KMS-11 (cell line): ENCODE results near the gene OXSR1.

Experiments used
- H2AFZ ChIP-seq: fragments of 200-600 bp; sonication (generic); 2 replicates; pipeline ENCODE4 v1.6.1; 2016; ENCODE audit warnings: antibody characterized with exemption, mixed run types, low read depth
- H3K27ac ChIP-seq: fragments of 200-600 bp; sonication (generic); 2 replicates; pipeline ENCODE4 v1.6.1; 2016; ENCODE audit warnings: mild to moderate bottlenecking, mixed run types
- H3K27me3 ChIP-seq: fragments of 200-600 bp; sonication (generic); 2 replicates; pipeline ENCODE4 v1.6.1; 2017; ENCODE audit warnings: mild to moderate bottlenecking, low read depth, mixed run types, moderate library complexity; ENCODE audit not compliant: insufficient read depth
- H3K36me3 ChIP-seq: fragments of 200-600 bp; sonication (generic); 2 replicates; pipeline ENCODE4 v1.6.1; 2017; ENCODE audit warnings: mild to moderate bottlenecking, mixed run types; ENCODE audit not compliant: insufficient read depth
- H3K4me1 ChIP-seq: fragments of 200-600 bp; sonication (generic); 2 replicates; pipeline ENCODE4 v1.6.1; 2016; ENCODE audit warnings: mild to moderate bottlenecking, low read depth, mixed run types; ENCODE audit not compliant: poor library complexity, severe bottlenecking
- H3K4me2 ChIP-seq: fragments of 200-600 bp; sonication (generic); 2 replicates; pipeline ENCODE4 v1.7.0; 2016; ENCODE audit warnings: mild to moderate bottlenecking, mixed run types
- H3K4me3 ChIP-seq: fragments of 200-600 bp; sonication (generic); IDR thresholded peaks from 2 replicates; pipeline ENCODE4 v1.6.1; 2017; ENCODE audit warnings: low read depth, low read length, mixed read lengths; ENCODE audit not compliant: insufficient read depth
- H3K79me2 ChIP-seq: fragments of 200-600 bp; sonication (generic); 2 replicates; pipeline ENCODE4 v1.6.1; 2016; ENCODE audit warnings: low read depth, mixed run types; ENCODE audit not compliant: insufficient read depth
- H3K9ac ChIP-seq: fragments of 200-600 bp; sonication (generic); 2 replicates; pipeline ENCODE4 v1.6.1; 2016; ENCODE audit warnings: mild to moderate bottlenecking, mixed run types
- H4K20me1 ChIP-seq: fragments of 200-600 bp; sonication (generic); 2 replicates; pipeline ENCODE4 v1.6.1; 2016; ENCODE audit warnings: mild to moderate bottlenecking, mixed run types; ENCODE audit not compliant: insufficient read depth
- TF ChIP-seq, protein P1 (sequence below): fragments of 200-600 bp; sonication (generic); conservative IDR thresholded peaks from 2 replicates; pipeline ENCODE4 v1.6.1; 2017; ENCODE audit warnings: low read depth, mild to moderate bottlenecking, antibody characterized with exemption, low read length, moderate library complexity, mixed read lengths

The OXSR1 gene

DNA sequence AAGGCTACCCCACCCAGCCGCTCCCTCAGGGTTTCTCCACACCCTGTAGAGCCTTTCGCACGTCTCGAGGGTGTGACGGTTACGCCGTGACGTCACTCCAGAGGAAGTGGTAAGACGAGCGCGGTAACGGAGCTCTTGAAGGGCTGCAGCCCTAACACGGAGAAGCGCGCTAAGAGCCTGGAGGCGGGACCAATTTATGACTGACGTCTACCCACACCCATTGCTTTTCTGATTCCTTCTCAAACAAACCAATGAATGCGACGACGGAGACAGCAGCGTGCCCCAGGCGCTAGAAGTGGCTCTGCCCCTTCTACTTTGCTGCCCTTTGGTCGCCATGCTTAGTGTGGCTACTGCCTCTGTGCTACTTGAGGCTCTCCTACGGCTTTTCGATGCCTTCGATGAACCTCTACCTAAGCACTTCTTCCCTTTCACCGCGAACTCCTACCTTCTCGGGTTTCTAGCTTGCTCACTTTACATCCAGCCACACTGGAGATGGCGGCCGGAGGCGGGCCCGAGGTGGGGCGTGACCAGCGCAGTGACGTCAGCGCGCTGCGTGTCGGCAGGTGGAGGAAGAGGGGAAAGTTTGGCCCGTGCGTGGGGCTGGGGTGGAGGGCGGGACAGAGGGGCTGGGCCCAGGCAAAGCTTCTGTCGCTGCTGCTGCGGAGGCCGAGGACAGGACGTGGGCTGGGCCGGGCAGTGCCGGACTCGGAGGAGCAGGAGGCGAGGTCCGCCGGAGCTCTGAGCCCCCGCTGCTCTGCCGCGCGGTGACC, at the start of gene OXSR1:
Gene OXSR1, plus strand, starts transcription at position 586 of the 770 bp plus-strand sequence. CDS start 340 bp downstream, outside the sequence.
- Histone ChIP-seq H3K4me2 (peak within 1 kb of the TSS; percentile 58), H4K20me1 (no peaks in the 10 kb centered on the region), H3K27me3 (no peaks in the 10 kb centered on the region), H3K36me3 (no peaks in the 10 kb centered on the region), H3K9ac (peak within 1 kb of the TSS; percentile 86), H2AFZ (peak within 1 kb of the TSS; percentile 79), H3K4me1 (peaks cover 6% of the 10 kb centered on the region), H3K79me2 (peaks cover 32% of the 10 kb centered on the region), H3K4me3 (peak within 1 kb of the TSS; percentile 56), H3K27ac (peak within 1 kb of the TSS; percentile 85)
- TF ChIP-seq, protein P1, sequence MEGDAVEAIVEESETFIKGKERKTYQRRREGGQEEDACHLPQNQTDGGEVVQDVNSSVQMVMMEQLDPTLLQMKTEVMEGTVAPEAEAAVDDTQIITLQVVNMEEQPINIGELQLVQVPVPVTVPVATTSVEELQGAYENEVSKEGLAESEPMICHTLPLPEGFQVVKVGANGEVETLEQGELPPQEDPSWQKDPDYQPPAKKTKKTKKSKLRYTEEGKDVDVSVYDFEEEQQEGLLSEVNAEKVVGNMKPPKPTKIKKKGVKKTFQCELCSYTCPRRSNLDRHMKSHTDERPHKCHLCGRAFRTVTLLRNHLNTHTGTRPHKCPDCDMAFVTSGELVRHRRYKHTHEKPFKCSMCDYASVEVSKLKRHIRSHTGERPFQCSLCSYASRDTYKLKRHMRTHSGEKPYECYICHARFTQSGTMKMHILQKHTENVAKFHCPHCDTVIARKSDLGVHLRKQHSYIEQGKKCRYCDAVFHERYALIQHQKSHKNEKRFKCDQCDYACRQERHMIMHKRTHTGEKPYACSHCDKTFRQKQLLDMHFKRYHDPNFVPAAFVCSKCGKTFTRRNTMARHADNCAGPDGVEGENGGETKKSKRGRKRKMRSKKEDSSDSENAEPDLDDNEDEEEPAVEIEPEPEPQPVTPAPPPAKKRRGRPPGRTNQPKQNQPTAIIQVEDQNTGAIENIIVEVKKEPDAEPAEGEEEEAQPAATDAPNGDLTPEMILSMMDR: no peak

DNA sequence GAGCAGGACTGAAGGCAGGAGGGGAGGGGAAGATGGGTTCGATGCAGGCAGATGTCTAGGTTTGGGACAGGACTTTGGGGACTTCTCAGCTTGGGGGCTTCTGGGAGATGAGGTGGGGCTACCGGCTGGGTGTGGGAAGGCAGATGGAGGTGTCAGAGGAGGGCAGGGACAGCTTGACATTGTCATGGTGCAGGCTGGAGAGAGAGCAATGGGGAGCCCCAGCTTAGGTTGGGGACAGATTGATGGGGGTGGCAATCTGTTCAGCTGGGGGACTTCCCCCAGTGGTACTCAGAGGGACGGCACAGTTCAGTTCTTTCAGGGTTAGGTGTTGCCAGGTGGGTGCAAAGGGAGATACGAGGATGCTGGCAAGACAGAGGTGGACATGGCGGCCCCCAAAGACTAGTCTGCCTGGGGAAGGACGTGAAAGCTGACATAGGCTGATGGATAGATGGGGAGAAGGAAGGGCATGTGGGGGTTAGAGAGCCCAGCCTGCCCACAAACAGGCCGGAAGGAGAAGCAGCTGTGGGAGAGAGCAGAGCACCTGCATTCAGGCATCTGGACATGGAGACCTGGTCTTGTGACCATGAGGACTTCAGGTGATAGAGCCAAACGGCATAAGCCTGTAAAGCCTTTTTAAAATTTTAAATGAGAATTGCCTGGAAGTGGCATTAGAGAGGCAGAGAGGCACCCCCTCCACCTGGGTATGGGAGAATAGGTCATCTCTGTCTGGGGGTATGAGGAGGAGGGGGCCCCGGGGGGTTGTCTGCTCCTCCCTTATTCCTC, 49.5 kb upstream of the OXSR1 start:
- H3K4me1 ChIP-seq: no peaks in the 10 kb centered on the region
- H3K79me2 ChIP-seq: no peaks in the 10 kb centered on the region
- H2AFZ ChIP-seq: no peak overlapping the region
- no peaks in the 10 kb centered on the region for H3K36me3 ChIP-seq
- TF ChIP-seq, protein P1: no peak
- H3K9ac ChIP-seq: no peak overlapping the region
- no peaks in the 10 kb centered on the region for H4K20me1 ChIP-seq
- no peak overlapping the region for H3K4me3 ChIP-seq
- no peaks in the 10 kb centered on the region for H3K27me3 ChIP-seq
- no peak overlapping the region for H3K4me2 ChIP-seq
- no peak overlapping the region for H3K27ac ChIP-seq

DNA sequence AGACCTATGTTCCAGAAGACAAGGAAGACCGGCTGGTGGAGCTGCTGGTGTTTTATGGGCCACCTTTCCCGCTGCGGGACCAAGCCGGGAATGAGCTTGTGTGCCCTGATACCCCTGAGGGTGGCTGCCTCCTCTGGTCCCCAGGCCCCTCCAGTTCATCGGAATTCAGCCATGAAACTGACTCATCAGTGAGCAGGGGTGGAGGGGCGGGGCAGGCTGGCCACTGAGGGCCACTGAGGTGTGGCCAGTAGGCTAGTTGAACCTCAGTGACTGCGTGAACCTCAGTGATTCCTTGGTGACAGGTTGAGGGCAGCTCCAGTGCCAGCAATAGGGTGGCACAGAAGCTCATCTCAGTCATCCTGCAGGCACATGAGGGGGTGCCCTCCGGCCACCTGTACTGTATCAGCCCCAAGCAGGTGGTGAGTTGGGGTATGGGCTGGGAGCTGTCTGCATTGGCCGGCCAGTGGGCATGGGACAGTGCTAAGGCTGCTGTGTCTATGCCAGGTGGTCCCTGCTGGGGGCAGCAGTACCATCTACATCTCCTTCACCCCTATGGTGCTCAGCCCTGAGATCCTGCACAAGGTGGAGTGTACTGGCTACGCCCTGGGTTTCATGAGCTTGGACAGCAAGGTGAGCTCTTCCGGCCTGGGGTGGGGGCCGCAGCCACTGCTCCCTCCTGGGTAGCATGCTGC, 48.7 kb upstream of the OXSR1 start:
- H3K9ac ChIP-seq: no peak overlapping the region

DNA sequence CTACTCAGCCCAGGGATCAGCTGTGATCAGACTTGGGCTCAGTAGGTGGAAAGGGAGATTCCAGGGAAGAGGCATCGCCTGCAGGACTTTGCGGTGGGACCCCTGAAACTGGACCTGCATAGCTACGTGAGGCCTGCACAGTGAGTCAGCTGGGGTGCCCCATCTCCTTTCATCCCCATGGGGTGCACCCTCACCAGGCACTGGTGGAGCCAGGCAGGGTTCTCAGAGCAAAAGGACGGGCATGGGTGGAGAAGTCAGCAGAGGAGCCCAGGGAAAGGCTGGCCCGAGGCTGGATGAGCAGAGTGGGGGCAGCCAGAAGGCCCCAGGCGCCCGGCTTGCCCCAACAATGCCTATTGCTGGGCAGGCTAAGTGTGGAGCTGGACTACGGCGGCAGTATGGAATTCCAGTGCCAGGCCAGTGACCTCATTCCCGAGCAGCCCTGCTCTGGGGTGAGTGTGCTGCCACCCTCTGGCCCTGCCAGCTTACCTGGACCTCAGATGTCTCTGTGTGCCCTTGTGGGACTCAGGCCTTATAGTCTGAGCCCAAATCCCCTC, 48.1 kb upstream of the OXSR1 start:
- Histone ChIP-seq H3K79me2 (no peaks in the 10 kb centered on the region), H3K4me3 (no peak overlapping the region), H3K9ac (no peak overlapping the region), H3K4me1 (no peaks in the 10 kb centered on the region), H4K20me1 (no peaks in the 10 kb centered on the region), H3K4me2 (no peak overlapping the region), H2AFZ (no peak overlapping the region), H3K36me3 (no peaks in the 10 kb centered on the region), H3K27me3 (no peaks in the 10 kb centered on the region), H3K27ac (no peak overlapping the region)
- TF ChIP-seq, protein P1: no peak

More for the DNA sequence above, 48.7 kb upstream of the OXSR1 start:
- H3K79me2 ChIP-seq: no peaks in the 10 kb centered on the region
- H3K4me3 ChIP-seq: no peak overlapping the region
- TF ChIP-seq, protein P1: no peak
- no peaks in the 10 kb centered on the region for H3K4me1 ChIP-seq
- no peaks in the 10 kb centered on the region for H3K27me3 ChIP-seq
- no peak overlapping the region for H3K27ac ChIP-seq
- no peak overlapping the region for H3K4me2 ChIP-seq
- no peak overlapping the region for H2AFZ ChIP-seq
- H4K20me1 ChIP-seq: no peaks in the 10 kb centered on the region
- no peaks in the 10 kb centered on the region for H3K36me3 ChIP-seq
